Muscle of leg (tissue), 16 donors: ENCODE data around the gene C2CD4C. TPM values are rescaled to one million over a fixed set of nuclear protein-coding genes. Genes with fewer than 3 reads are reported as not detected.
A peak's percentile ranks its signal among the peaks of the same experiment; 100 is the strongest.

Experiments used
- DNase-seq: peaks from one replicate; pipeline ENCODE4 v3.0.0; 2013
- H3K27ac ChIP-seq: one replicate; pipeline ENCODE4 v1.5.1; 2013; ENCODE audit warnings: mild to moderate bottlenecking, low read length, control low read depth
- H3K27me3 ChIP-seq: one replicate; pipeline ENCODE4 v1.6.1; 2013; ENCODE audit warnings: low read length; ENCODE audit not compliant: control insufficient read depth, insufficient read depth
- H3K36me3 ChIP-seq: one replicate; pipeline ENCODE4 v1.6.1; 2013; ENCODE audit warnings: low read length; ENCODE audit not compliant: control insufficient read depth, insufficient read depth
- H3K4me1 ChIP-seq: one replicate; pipeline ENCODE4 v1.6.1; 2013; ENCODE audit warnings: low read length; ENCODE audit not compliant: control insufficient read depth, insufficient read depth
- H3K4me3 ChIP-seq: one replicate; pipeline ENCODE4 v1.5.1; 2013; ENCODE audit warnings: low read length, control low read depth
- H3K9me3 ChIP-seq: replicated peaks from 2 replicates; pipeline ENCODE4 v1.6.1; 2013; ENCODE audit warnings: low read depth, low read length; ENCODE audit not compliant: control insufficient read depth
- WGBS: methylation state at CpG from one replicate; pipeline ENCODE4 v1.1.5; 2013; ENCODE audit warnings: missing lambda C conversion rate; ENCODE audit not compliant: insufficient coverage; 5-methylcytosine and 5-hydroxymethylcytosine counted together
- long read RNA-seq, 11 donors: transcript quantifications; one replicate each; lab custom pipeline, GENCODE V29; 2026
- polyA plus RNA-seq, 8 donors: library from polyadenylated mRNA; unstranded; fragments of 120-200 nt; gene quantifications; one replicate each; pipeline versions ENCODE4 v1.2.1 to v1.2.3, GENCODE V29; 2013; ENCODE audit warnings: inconsistent platforms in 1 of 8, low replicate concordance in 1 of 8; ENCODE audit not compliant: insufficient read length in 8 of 8, insufficient read depth in 1 of 8
- total RNA-seq: library from RNA; stranded (reverse); fragments of 120-200 nt; gene quantifications from one replicate; pipeline ENCODE4 v1.2.4, GENCODE V29; 2013

The C2CD4C gene
- 1.2 TPM for total RNA-seq
- 1 to 10 TPM; 1.2 to 1.9 (median 1.3) TPM for polyA plus RNA-seq
- long read RNA-seq, donor 1 = 0 reads
- long read RNA-seq, donor 2 = 0 reads
- long read RNA-seq, donor 3, partial matches to known transcripts = 0 of 1 reads
- long read RNA-seq, donor 3, other reads (novel, unspliced or antisense) = 0 of 1 reads
- long read RNA-seq, donor 4, partial matches to known transcripts = 0 of 1 reads
- long read RNA-seq, donor 4, other reads (novel, unspliced or antisense) = 0 of 1 reads
- long read RNA-seq, donor 5, partial matches to known transcripts = 0 of 2 reads
- long read RNA-seq, donor 5, other reads (novel, unspliced or antisense) = 0 of 2 reads
- long read RNA-seq, donor 6 = 0 reads
- long read RNA-seq, donor 7, partial matches to known transcripts = 0 of 1 reads
- long read RNA-seq, donor 7, other reads (novel, unspliced or antisense) = 0 of 1 reads
- long read RNA-seq, donor 8, partial matches to known transcripts = 0 of 1 reads
- long read RNA-seq, donor 8, other reads (novel, unspliced or antisense) = 0 of 1 reads
- long read RNA-seq, donor 9, partial matches to known transcripts = 0 of 1 reads
- long read RNA-seq, donor 9, other reads (novel, unspliced or antisense) = 0 of 1 reads
- long read RNA-seq, donor 10 = 0 reads
- long read RNA-seq, donor 11 = 0 reads

GRCh38 chr19:408902-409515 is at the start of gene C2CD4C:
C2CD4C (minus strand) TSS chr19:409147; CDS start chr19:408361, 786 bp downstream.
- H3K4me3 ChIP-seq = peak within 1 kb of the TSS; percentile 38
- H3K27ac ChIP-seq = no peak within 1 kb of the TSS
- H3K36me3 ChIP-seq = no peaks in the 10 kb centered on the region
- peaks cover 40% of the 10 kb centered on the region for H3K27me3 ChIP-seq
- H3K9me3 ChIP-seq = peaks cover 7% of the 10 kb centered on the region
- peak; percentile 50 for DNase-seq
- peaks cover 24% of the 10 kb centered on the region for H3K4me1 ChIP-seq
- WGBS = under 1% methylated on average over 68 of the region's 80 CpGs

GRCh38 chr19:458091-459042 is 49.4 kb upstream of the C2CD4C start:
- no peak for DNase-seq
- Histone ChIP-seq H3K4me1 (peaks cover 20% of the 10 kb centered on the region), H3K9me3 (no peaks in the 10 kb centered on the region), H3K27ac (no peak overlapping the region), H3K36me3 (no peaks in the 10 kb centered on the region), H3K27me3 (peaks cover 16% of the 10 kb centered on the region), H3K4me3 (no peak overlapping the region)
- WGBS = 96% methylated on average over 76 of the region's 89 CpGs

- WGBS = 91% methylated on average over 14 of the region's 30 CpGs
- Histone ChIP-seq H3K27ac (no peak overlapping the region), H3K9me3 (no peaks in the 10 kb centered on the region), H3K36me3 (no peaks in the 10 kb centered on the region), H3K27me3 (peaks cover 14% of the 10 kb centered on the region), H3K4me1 (peaks cover 20% of the 10 kb centered on the region), H3K4me3 (no peak overlapping the region)
- no peak for DNase-seq
Observed at GRCh38 chr19:457636-458035, 48.7 kb upstream of the C2CD4C start.

GRCh38 chr19:456547-457110 is 47.7 kb upstream of the C2CD4C start:
- DNase-seq = no peak
- Histone ChIP-seq H3K36me3 (no peaks in the 10 kb centered on the region), H3K9me3 (no peaks in the 10 kb centered on the region), H3K4me3 (no peak overlapping the region), H3K27ac (no peak overlapping the region), H3K4me1 (peaks cover 18% of the 10 kb centered on the region), H3K27me3 (peaks cover 7% of the 10 kb centered on the region)
- WGBS = 74% methylated on average over 18 of the region's 18 CpGs

GRCh38 chr19:455851-456546 is 47.1 kb upstream of the C2CD4C start:
- peaks cover under 1% of the 10 kb centered on the region for H3K27me3 ChIP-seq
- no peak overlapping the region for H3K4me3 ChIP-seq
- 84% methylated on average over 24 of the region's 31 CpGs for WGBS
- H3K9me3 ChIP-seq = no peaks in the 10 kb centered on the region
- no peaks in the 10 kb centered on the region for H3K36me3 ChIP-seq
- H3K4me1 ChIP-seq = peaks cover 12% of the 10 kb centered on the region
- no peak overlapping the region for H3K27ac ChIP-seq
- no peak for DNase-seq

GRCh38 chr19:455031-455705 is 46.2 kb upstream of the C2CD4C start:
- Histone ChIP-seq H3K27me3 (no peaks in the 10 kb centered on the region), H3K36me3 (no peaks in the 10 kb centered on the region), H3K4me3 (no peak overlapping the region), H3K27ac (no peak overlapping the region), H3K4me1 (peaks cover 12% of the 10 kb centered on the region), H3K9me3 (no peaks in the 10 kb centered on the region)
- WGBS = 93% methylated on average over 38 of the region's 39 CpGs
- DNase-seq = no peak

- Histone ChIP-seq H3K4me3 (no peak overlapping the region), H3K9me3 (no peaks in the 10 kb centered on the region), H3K36me3 (no peaks in the 10 kb centered on the region), H3K4me1 (peaks cover 1% of the 10 kb centered on the region), H3K27me3 (no peaks in the 10 kb centered on the region), H3K27ac (no peak overlapping the region)
- WGBS = 87% methylated on average over 22 of the region's 22 CpGs
- no peak for DNase-seq
Observed at GRCh38 chr19:453606-454005, 44.7 kb upstream of the C2CD4C start.

GRCh38 chr19:452829-453228 is 43.9 kb upstream of the C2CD4C start:
- no peak overlapping the region for H3K4me3 ChIP-seq
- no peaks in the 10 kb centered on the region for H3K27me3 ChIP-seq
- no peaks in the 10 kb centered on the region for H3K36me3 ChIP-seq
- WGBS = 92% methylated on average over 16 of the region's 16 CpGs
- H3K9me3 ChIP-seq = no peaks in the 10 kb centered on the region
- H3K4me1 ChIP-seq = peaks cover 9% of the 10 kb centered on the region
- H3K27ac ChIP-seq = no peak overlapping the region
- DNase-seq = no peak
